ENCODE data around the gene APLN.
A peak's percentile ranks its signal among the peaks of the same experiment; 100 is the strongest.

Gene APLN

GRCh38 chrX:129638917-129639316, 15.8 kb downstream of the APLN start:
- DNase-seq: no peak

- DNase-seq: peak; percentile 86
These were observed 17.3 kb downstream of the APLN start for GRCh38 chrX:129637217-129638109.

GRCh38 chrX:129636175-129636681, 18.5 kb downstream of the APLN start:
- DNase-seq: no peak

GRCh38 chrX:129634541-129634940, 20.2 kb downstream of the APLN start:
- DNase-seq: no peak

- no peak for DNase-seq
These were observed 22.3 kb downstream of the APLN start for GRCh38 chrX:129632443-129632842.

GRCh38 chrX:129631849-129632248, 22.9 kb downstream of the APLN start:
- no peak for DNase-seq

- no peak for DNase-seq
These were observed 24.9 kb downstream of the APLN start for GRCh38 chrX:129629837-129630236.

GRCh38 chrX:129626026-129626425, 28.7 kb downstream of the APLN start:
- DNase-seq: no peak

GRCh38 chrX:129622757-129623301, 31.9 kb downstream of the APLN start:
- no peak for DNase-seq

- no peak for DNase-seq
These were observed 35.8 kb downstream of the APLN start for GRCh38 chrX:129618997-129619396.

GRCh38 chrX:129617420-129617819, 37.3 kb downstream of the APLN start:
- DNase-seq: no peak

GRCh38 chrX:129614481-129615255, 40.1 kb downstream of the APLN start:
- no peak for DNase-seq

- DNase-seq: no peak
These were observed 41.2 kb downstream of the APLN start for GRCh38 chrX:129613596-129613995.

GRCh38 chrX:129612396-129612795, 42.4 kb downstream of the APLN start:
- no peak for DNase-seq

GRCh38 chrX:129609395-129609794, 45.4 kb downstream of the APLN start:
- DNase-seq: no peak

- no peak for DNase-seq
These were observed 46.3 kb downstream of the APLN start for GRCh38 chrX:129608496-129608895.

GRCh38 chrX:129606918-129607317, 47.8 kb downstream of the APLN start:
- DNase-seq: peak; percentile 64

GRCh38 chrX:129600981-129601424, 53.8 kb downstream of the APLN start:
- DNase-seq: no peak

GRCh38 chrX:129599996-129600395, 54.8 kb downstream of the APLN start:
- DNase-seq: no peak

- no peak for DNase-seq
These were observed 55.3 kb downstream of the APLN start for GRCh38 chrX:129599499-129599898.

GRCh38 chrX:129597905-129598304, 56.9 kb downstream of the APLN start:
- no peak for DNase-seq

- DNase-seq: no peak
These were observed 58.7 kb downstream of the APLN start for GRCh38 chrX:129596077-129596476.
